ENCODE data around the gene PXN.
"Not testable (repeated sequence)": the region's sequence is repeated elsewhere in the genome, so short reads cannot be mapped to it uniquely, and the experiment has no call there.

GRCh38 chr12:120251364-120252070 is 14.0 kb downstream of the PXN start:
- TF ChIP-seq YY1 (IDR thresholded peaks at IDR 0.05; ENCODE audit: insufficient read depth, insufficient read length); ZNF274 (IDR thresholded peaks at IDR 0.05; ENCODE audit: low read depth, low read length): not testable (repeated sequence)
